Hepatocyte (in vitro differentiated cells): Measurements from ENCODE around the gene CNR1. TPM values are rescaled to one million over a fixed set of nuclear protein-coding genes. Genes with fewer than 3 reads are reported as not detected.

ENCODE experiments used
- DNase-seq: peaks from one replicate; pipeline ENCODE4 v3.0.0-alpha.2; 2016; ENCODE audit warnings: low spot score
- H2AFZ ChIP-seq: fragments of 200-600 bp; sonication (generic); 2 replicates; pipeline ENCODE4 v1.6.0; 2016; ENCODE audit warnings: antibody characterized with exemption, mild to moderate bottlenecking
- H3K27ac ChIP-seq: fragments of 200-600 bp; sonication (generic); 2 replicates; pipeline ENCODE4 v1.5.1; 2016; ENCODE audit warnings: mild to moderate bottlenecking
- H3K27me3 ChIP-seq: fragments of 200-600 bp; sonication (generic); 2 replicates; pipeline ENCODE4 v1.6.1; 2016
- H3K36me3 ChIP-seq: fragments of 200-600 bp; sonication (generic); replicated peaks from 2 replicates; pipeline ENCODE4 v1.5.1; 2016; ENCODE audit warnings: low read depth; ENCODE audit not compliant: insufficient read depth
- H3K4me1 ChIP-seq: fragments of 200-600 bp; sonication (generic); 2 replicates; pipeline ENCODE4 v1.5.1; 2016; ENCODE audit warnings: mild to moderate bottlenecking, moderate library complexity; ENCODE audit not compliant: insufficient read depth
- H3K4me2 ChIP-seq: fragments of 200-600 bp; sonication (generic); 2 replicates; pipeline ENCODE4 v1.6.0; 2016
- H3K4me3 ChIP-seq: fragments of 200-600 bp; sonication (generic); 2 replicates; pipeline ENCODE4 v1.5.1; 2016; ENCODE audit warnings: mild to moderate bottlenecking
- H3K79me2 ChIP-seq: fragments of 200-600 bp; sonication (generic); 2 replicates; pipeline ENCODE4 v1.6.0; 2017; ENCODE audit warnings: mild to moderate bottlenecking
- H3K9me2 ChIP-seq: fragments of 200-600 bp; sonication (generic); replicated peaks from 2 replicates; pipeline ENCODE4 v1.6.0; 2017; ENCODE audit warnings: mild to moderate bottlenecking; ENCODE audit not compliant: insufficient read depth
- H3K9me3 ChIP-seq: fragments of 200-600 bp; sonication (generic); 2 replicates; pipeline ENCODE4 v1.5.1; 2016; ENCODE audit warnings: low read depth, mild to moderate bottlenecking
- H4K20me1 ChIP-seq: fragments of 200-600 bp; sonication (generic); 2 replicates; pipeline ENCODE4 v1.6.0; 2016; ENCODE audit warnings: mild to moderate bottlenecking; ENCODE audit not compliant: insufficient read depth, poor library complexity, severe bottlenecking
- EZH2 ChIP-seq: fragments of 200-600 bp; sonication (generic); IDR thresholded peaks from 2 replicates; pipeline ENCODE4 v1.6.1; 2016; ENCODE audit warnings: antibody characterized with exemption, mild to moderate bottlenecking, borderline replicate concordance
- EZH2phosphoT487 ChIP-seq: fragments of 200-600 bp; sonication (generic); IDR thresholded peaks from one replicate; pipeline ENCODE4 v1.6.1; 2018; ENCODE audit warnings: antibody characterized with exemption, mild to moderate bottlenecking, low read depth, moderate library complexity; ENCODE audit not compliant: unreplicated experiment, severe bottlenecking
- WGBS: methylation state at CpG from one replicate; pipeline ENCODE4 v1.1.6; 2016; ENCODE audit warnings: low lambda C conversion rate; ENCODE audit errors: missing lambda C conversion rate; 5-methylcytosine and 5-hydroxymethylcytosine counted together
- polyA plus RNA-seq: library from polyadenylated mRNA; unstranded; fragments of >200 nt; fragmentation: Nextera tagmentation; extraction: Ambion mirVana; gene quantifications from 2 replicates; pipeline ENCODE4 v1.2.1, GENCODE V29; 2016
- total RNA-seq: library from RNA; depleted of rRNA; stranded (reverse); fragments of >200 nt; gene quantifications from 2 replicates; pipeline ENCODE4 v1.2.3, GENCODE V29; 2014
- TF ChIP-seq, protein P1 (sequence below): fragments of 200-600 bp; sonication (generic); IDR thresholded peaks from 2 replicates; pipeline ENCODE4 v1.5.1; 2016; ENCODE audit warnings: antibody characterized with exemption, mild to moderate bottlenecking; ENCODE audit not compliant: poor library complexity

The CNR1 gene
- total and polyA plus RNA-seq, 2 experiments from 2014 or later: 1.1 to 5.2 TPM

DNA sequence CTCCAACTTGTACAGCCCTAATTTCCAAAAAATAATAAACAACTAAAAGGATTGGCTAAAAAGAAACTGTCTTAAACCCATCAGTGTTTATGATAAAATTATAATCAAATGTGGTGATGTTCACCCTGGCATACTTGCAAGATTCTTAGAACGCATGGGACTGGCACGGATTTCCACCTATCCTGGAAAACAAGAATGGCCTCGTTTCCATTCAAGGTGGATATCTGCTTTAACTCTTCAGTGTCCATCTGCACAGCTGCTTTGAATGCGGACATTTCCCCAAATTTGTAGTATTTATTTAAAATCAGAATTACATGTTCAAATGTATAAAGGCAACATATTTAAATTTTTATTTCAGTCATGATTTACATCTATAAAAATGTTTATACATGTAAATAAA is 4.2 kb downstream of the CNR1 start:
- no peaks in the 10 kb centered on the region for H3K36me3 ChIP-seq
- H3K9me3 ChIP-seq: no peaks in the 10 kb centered on the region
- H3K4me3 ChIP-seq: no peak overlapping the region
- no peak for DNase-seq
- no peak overlapping the region for H3K27ac ChIP-seq
- H3K4me2 ChIP-seq: no peak overlapping the region
- H2AFZ ChIP-seq: no peak overlapping the region
- 64% methylated on average over 4 of the region's 4 CpGs for WGBS
- peaks cover 33% of the 10 kb centered on the region for H3K27me3 ChIP-seq
- H3K9me2 ChIP-seq: no peaks in the 10 kb centered on the region
- H4K20me1 ChIP-seq: no peaks in the 10 kb centered on the region
- H3K4me1 ChIP-seq: peaks cover 5% of the 10 kb centered on the region
- TF ChIP-seq EZH2 (no peak), EZH2phosphoT487 (no peak)
- TF ChIP-seq, protein P1, sequence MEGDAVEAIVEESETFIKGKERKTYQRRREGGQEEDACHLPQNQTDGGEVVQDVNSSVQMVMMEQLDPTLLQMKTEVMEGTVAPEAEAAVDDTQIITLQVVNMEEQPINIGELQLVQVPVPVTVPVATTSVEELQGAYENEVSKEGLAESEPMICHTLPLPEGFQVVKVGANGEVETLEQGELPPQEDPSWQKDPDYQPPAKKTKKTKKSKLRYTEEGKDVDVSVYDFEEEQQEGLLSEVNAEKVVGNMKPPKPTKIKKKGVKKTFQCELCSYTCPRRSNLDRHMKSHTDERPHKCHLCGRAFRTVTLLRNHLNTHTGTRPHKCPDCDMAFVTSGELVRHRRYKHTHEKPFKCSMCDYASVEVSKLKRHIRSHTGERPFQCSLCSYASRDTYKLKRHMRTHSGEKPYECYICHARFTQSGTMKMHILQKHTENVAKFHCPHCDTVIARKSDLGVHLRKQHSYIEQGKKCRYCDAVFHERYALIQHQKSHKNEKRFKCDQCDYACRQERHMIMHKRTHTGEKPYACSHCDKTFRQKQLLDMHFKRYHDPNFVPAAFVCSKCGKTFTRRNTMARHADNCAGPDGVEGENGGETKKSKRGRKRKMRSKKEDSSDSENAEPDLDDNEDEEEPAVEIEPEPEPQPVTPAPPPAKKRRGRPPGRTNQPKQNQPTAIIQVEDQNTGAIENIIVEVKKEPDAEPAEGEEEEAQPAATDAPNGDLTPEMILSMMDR: no peak
- no peaks in the 10 kb centered on the region for H3K79me2 ChIP-seq

DNA sequence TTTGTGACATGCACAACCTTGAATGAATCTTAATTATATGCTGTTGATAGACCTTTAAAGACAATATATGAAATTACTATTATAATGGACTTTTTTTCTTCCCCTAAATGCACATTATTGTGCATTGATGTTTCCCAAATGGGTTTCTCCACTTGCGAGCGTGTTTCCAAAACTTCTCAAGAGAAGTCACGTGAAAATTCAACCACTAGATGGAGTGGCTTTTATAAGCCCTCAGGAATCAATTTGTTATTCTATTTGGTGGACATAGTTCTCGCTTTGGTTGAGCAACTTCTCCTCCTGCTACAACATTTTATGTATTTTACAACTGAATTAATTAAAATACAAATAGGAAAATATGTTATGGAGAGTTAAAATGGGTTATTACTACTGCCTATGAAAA is 9.0 kb downstream of the CNR1 start:
- no peaks in the 10 kb centered on the region for H3K79me2 ChIP-seq
- no peaks in the 10 kb centered on the region for H3K4me1 ChIP-seq
- H3K9me2 ChIP-seq: no peaks in the 10 kb centered on the region
- H4K20me1 ChIP-seq: no peaks in the 10 kb centered on the region
- no peaks in the 10 kb centered on the region for H3K36me3 ChIP-seq
- no peak for TF ChIP-seq EZH2
- TF ChIP-seq, protein P1: no peak
- TF ChIP-seq EZH2phosphoT487: no peak
- no peak overlapping the region for H3K4me2 ChIP-seq
- 81% methylated on average over 4 of the region's 4 CpGs for WGBS
- DNase-seq: no peak
- no peaks in the 10 kb centered on the region for H3K9me3 ChIP-seq
- H3K4me3 ChIP-seq: no peak overlapping the region
- no peak overlapping the region for H2AFZ ChIP-seq
- H3K27me3 ChIP-seq: no peaks in the 10 kb centered on the region
- no peak overlapping the region for H3K27ac ChIP-seq

DNA sequence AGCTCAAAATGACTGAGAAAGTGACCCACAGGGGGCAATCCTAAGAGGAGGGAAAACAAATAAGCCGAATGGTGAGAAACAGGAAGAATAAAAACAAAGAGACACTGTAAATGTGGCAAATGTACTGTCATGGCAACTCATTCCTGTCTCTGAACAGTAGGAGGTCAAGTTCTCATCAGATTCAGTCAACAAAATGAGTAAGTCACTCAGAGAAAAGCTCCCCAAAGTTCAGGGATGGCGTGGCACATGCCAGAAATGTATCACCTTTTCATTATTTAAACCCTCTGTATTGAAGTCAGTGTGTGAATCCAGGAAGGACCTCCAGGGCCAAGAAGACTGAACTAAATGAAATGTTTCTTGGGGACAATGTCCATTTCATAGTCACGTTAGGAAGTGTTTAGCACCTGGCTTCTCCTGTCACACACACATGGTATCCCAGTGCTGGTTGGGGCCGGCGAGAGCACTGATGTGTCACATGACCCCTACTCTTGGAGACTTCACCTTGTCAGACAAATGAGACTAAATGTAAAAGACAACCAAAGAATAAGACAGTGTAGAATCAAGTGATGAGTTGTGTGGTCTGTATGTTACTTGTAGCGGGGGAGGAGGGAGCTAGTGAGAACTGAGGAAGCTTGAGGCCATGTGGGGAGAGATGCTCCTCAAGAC is 20.7 kb downstream of the CNR1 start:
- no peak overlapping the region for H3K4me3 ChIP-seq
- DNase-seq: no peak
- H4K20me1 ChIP-seq: no peaks in the 10 kb centered on the region
- TF ChIP-seq, protein P1: no peak
- no peak for TF ChIP-seq EZH2phosphoT487
- TF ChIP-seq EZH2: no peak
- H3K9me3 ChIP-seq: no peaks in the 10 kb centered on the region
- no peaks in the 10 kb centered on the region for H3K9me2 ChIP-seq
- H3K27me3 ChIP-seq: no peaks in the 10 kb centered on the region
- 87% methylated on average over 6 of the region's 6 CpGs for WGBS
- H3K4me2 ChIP-seq: no peak overlapping the region
- H2AFZ ChIP-seq: no peak overlapping the region
- no peaks in the 10 kb centered on the region for H3K36me3 ChIP-seq
- H3K27ac ChIP-seq: no peak overlapping the region
- no peaks in the 10 kb centered on the region for H3K79me2 ChIP-seq
- no peaks in the 10 kb centered on the region for H3K4me1 ChIP-seq
